EL (cell line): ENCODE results near the gene KCTD10.
"Not testable (repeated sequence)": the region's sequence is repeated elsewhere in the genome, so short reads cannot be mapped to it uniquely, and the experiment has no call there.

Experiments used
- DNase-seq: peaks from one replicate; pipeline ENCODE4 v3.0.0-alpha.2; 2016

Gene KCTD10

DNA sequence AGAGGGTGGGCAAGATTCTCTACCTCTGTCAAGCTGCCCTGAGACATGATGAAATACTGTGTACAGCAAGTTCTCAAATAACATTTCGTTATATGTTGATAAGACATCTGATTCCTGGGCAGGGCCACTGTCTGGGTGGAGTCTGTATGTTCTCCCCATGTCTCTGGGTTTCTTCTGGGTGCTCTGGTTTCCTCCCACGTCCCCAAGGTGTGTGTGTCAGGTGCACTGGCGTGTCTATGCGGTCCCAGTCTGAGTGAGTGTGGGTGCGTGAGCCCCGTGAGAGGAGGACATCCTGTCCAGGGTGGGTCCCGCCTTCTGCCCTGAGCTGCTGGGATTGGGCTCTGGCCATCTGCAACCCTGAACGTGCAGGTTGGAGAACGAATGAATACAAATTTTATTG lies 29.6 kb downstream of the KCTD10 start:
- DNase-seq, result no peak

DNA sequence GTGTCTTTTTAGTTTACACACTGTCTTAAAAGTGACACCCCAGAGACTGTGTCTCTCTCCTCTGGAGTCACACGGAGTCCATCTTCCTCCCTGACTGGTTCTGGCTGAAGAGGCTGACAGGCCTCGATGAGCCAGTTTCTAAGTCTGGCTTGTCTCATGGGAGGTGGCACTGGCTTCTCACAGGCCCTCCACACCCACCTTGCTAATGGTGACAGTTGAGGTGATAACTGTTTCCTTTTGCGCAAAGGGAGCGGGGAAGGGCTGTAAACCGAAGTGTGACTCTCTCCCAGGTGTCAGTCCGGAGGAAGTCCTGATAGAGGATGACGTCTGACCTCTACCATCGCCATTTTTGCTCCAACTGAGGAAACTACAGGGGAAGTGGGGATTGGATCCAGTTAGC lies 30.2 kb downstream of the KCTD10 start:
- no peak for DNase-seq

GRCh38 chr12:109445191-109445609 lies 31.9 kb downstream of the KCTD10 start:
- DNase-seq, result peak; percentile 48

DNA sequence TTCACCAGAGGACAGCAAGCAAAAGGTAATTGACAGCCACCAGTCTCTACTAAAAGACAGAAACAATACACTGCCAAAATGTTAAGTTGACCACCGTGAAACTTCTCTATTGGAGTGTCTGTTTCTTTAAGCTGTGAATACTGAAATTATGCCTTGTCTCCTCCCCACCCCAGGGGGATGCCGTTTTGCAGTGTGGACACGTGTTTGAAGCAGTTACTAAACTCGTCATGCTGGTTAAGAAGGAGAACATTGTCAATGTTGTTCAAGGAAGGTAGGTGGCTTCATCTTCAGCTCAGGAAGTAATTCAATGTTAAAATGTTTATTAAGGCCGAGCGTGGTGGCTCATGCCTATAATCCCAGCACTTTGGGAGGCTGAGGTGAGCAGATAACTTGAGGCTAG lies 32.8 kb downstream of the KCTD10 start:
- no peak for DNase-seq

- DNase-seq, result no peak
These were observed 33.3 kb downstream of the KCTD10 start for GRCh38 chr12:109443794-109444193.

- DNase-seq, result no peak
These were observed 36.1 kb downstream of the KCTD10 start for GRCh38 chr12:109440851-109441490.

DNA sequence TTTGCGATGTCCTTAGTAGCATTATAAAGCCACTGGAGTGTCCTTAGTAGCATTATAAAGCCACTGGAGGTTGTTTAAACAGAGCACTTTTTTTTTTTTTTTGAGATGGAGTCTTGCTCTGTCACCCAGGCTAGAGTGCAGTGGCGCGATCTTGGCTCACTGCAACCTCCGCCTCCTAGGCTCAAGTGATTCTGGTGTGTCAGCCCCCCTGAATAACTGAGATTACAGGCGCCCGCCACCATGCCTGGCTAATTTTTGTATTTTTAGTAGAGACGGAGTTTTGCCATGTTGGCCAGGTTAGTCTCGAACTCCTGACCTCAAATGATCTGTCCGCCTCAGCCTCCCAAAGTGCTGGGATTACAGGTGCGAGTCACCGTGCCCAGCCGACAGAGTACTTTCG lies 37.1 kb downstream of the KCTD10 start:
- DNase-seq, result not testable (repeated sequence)

DNA sequence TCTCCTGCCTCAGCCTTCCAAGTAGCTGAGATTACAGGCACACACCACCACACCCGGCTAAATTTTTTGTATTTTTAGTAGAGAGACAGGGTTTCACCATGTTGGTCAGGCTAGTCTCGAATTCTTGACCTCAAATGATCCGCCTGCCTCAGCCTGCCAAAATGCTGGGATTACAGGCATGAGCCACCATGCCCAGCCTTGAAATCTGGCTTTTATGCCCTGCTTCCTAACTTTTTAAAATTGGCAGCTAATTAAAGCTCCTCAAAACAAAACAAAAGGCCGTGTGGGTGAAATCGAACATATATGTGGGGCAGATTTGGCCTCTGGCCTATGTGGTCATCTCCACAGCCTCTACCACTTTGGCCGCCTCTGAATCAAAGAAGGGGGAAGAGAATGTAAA lies 37.9 kb downstream of the KCTD10 start:
- DNase-seq, result no peak

GRCh38 chr12:109436188-109436560 lies 40.9 kb downstream of the KCTD10 start:
- DNase-seq, result no peak

DNA sequence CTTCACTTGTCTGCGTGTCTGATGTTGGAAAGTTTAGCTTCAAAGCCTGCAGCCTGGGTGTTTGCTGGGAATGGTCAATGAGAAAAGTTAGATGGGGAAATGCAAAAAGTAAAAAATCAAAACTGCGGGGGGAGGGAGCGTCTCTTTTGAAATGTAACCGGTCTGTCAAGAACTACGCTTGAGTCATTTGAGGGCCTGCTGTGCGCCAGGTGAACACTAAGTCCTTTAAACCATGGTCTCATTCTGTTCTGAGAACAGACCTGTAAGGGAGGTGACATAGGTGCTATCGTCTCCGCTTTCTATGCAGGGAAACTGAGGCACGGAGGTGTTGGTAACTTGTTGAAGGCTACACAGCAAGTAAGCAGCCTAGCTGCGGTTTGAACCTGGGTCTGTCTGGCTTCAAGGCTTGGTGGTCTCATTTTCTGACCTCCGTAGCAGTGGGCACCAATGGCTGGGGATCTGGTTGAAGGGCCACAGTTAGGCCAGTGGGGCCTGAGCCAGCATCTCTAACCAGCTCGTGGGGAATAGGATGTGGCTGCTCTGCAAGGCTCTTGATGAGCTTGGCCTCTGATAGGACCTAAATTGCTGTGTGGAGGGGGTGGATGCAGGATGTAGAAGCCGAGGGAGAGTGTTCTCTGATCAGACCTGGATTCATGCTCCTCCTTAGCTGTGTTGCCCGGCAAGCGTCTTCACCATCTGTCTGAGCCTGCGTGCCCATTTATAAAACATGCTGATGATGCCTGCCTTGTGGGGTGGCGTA lies 41.5 kb downstream of the KCTD10 start:
- no peak for DNase-seq

GRCh38 chr12:109434582-109434981 lies 42.5 kb downstream of the KCTD10 start:
- DNase-seq, result no peak

DNA sequence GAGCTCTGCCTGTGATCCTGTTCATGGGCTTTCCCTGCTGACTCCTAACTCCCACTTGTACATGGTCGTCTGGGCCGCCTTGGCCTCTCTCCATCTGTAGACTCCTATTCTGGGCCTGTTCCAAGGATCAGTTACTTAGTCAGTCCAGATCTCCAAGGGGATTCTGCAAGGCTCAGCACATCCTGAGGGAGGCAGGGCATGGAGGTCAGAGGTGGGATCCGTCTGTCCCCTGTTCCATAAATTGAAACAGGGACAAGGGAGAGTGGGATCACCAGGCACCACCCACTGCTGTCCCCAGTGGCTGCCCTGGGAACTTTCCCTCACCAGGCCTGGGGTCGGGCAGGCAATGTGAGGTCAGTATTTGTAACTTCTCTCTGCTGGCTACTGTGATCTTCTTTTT lies 43.5 kb downstream of the KCTD10 start:
- no peak for DNase-seq

- DNase-seq, result peak; percentile 65
These were observed 44.2 kb downstream of the KCTD10 start for GRCh38 chr12:109432842-109433304.

DNA sequence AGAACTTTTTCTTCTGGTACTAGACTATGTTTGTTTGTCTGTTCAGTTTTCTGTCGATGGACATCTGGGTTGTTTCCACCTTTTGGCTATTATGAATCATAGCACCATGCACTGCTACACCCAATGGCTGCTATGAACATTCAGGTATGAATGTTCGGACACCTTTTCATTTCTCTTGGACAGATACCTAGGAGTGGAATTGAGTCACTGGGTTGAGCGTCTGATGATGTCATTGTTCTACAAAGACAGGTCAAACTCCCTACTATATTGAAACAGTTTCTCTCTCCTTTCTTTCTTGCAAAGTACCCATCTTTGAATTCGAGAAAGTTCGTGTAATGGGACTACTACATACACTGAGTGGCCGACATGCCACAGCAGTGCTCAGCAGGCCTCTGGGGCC lies 44.7 kb downstream of the KCTD10 start:
- no peak for DNase-seq

DNA sequence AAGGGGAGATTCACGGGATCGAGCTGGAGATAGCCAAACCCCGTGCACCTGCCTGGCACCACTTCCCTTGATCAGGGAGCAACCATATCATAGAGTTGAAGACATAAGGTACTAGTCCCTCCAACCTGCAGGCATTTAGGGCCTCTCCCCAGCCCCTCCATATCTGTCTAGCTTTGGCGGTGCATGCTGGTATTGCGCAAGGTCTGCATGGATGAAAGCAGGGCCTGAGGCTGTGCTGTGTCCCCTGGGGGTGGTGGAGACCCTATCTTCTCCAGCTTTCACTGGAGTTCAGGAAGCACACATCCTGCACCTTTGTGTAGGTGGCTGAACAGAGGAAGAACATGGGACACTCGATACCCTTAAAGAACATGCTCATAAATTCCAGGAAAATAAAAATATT lies 46.9 kb downstream of the KCTD10 start:
- no peak for DNase-seq

- DNase-seq, result not testable (repeated sequence)
These were observed 48.3 kb downstream of the KCTD10 start for GRCh38 chr12:109428804-109429203.

GRCh38 chr12:109428037-109428629 lies 49.0 kb downstream of the KCTD10 start:
- DNase-seq, result peak; percentile 73

DNA sequence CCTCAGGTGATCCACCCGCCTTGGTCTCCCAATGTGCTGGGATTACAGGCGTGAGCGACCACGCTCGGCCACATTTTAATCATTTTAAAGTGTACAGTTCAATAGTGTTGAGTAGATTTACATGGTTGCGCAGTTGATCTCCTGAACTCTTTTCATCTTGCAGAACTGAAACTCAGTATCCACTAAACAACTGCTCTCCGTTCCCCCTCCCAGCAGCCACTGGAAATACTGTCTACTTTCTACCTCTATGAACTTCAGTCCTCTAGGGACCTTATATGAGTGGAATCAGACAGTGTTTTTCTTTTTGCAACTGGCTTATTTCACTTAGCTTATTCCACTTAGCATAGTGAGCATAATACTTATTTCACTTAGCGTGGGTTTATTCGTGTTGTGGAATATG lies 53.7 kb downstream of the KCTD10 start:
- DNase-seq, result no peak

- DNase-seq, result no peak
These were observed 54.8 kb downstream of the KCTD10 start for GRCh38 chr12:109422251-109422650.

- peak; percentile 34 for DNase-seq
These were observed 55.6 kb downstream of the KCTD10 start for GRCh38 chr12:109421355-109422087.

- DNase-seq, result no peak
These were observed 58.1 kb downstream of the KCTD10 start for GRCh38 chr12:109418848-109419480.

DNA sequence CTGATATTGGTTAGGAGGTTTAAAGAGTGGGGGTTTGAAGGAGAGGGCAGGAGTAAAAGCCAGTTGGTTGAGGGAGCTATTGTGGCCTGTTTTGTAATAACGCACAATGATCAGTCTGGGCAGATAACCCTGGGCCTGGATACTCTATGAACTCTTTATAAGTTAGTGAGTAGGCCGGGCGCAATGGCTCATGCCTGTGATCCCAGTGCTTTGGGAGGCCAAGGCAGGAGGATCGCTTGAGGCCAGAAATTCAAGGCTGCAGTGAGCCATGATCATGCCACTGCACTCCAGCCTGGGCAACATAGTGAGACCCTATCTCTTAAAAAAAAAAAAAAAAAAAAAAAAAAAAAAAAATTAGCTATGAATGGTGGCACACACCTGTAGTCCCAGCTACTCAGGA lies 71.0 kb downstream of the KCTD10 start:
- not testable (repeated sequence) for DNase-seq

GRCh38 chr12:109404841-109405240 lies 72.3 kb downstream of the KCTD10 start:
- DNase-seq, result not testable (repeated sequence)
